ENCODE results near the gene RNF151. TPM values are rescaled to one million over a fixed set of nuclear protein-coding genes. Genes with fewer than 3 reads are reported as not detected.
"Not testable (repeated sequence)": the region's sequence is repeated elsewhere in the genome, so short reads cannot be mapped to it uniquely, and the experiment has no call there.

The RNF151 gene
- polyA plus RNA-seq, 2 of the 4 experiments (the other 2 are of a cell fraction): not detected

GRCh38 chr16:1938316-1938715 is 28.3 kb upstream of the RNF151 start (continued):
- TF ChIP-seq PHF8 (IDR thresholded peaks at IDR 0.05; ENCODE audit: borderline replicate concordance, low read depth) (no peak), NPAS2 (CRISPR knock-in tag; IDR thresholded peaks at IDR 0.05; ENCODE audit: borderline replicate concordance) (no peak), KDM5A (IDR thresholded peaks at IDR 0.05) (no peak), EP300 (IDR thresholded peaks at IDR 0.05) (no peak), JUN (IDR thresholded peaks at IDR 0.05) (no peak), PBX3 (IDR thresholded peaks at IDR 0.05) (no peak)

GRCh38 chr16:1938910-1939309 is 27.7 kb upstream of the RNF151 start:
- 91% methylated on average over 14 of the region's 17 CpGs for WGBS (ENCODE audit: missing lambda C conversion rate)
- CTCF ChIA-PET: interaction anchor here (1.2 to 7.1 kb wide), 4 partner anchors 10 to 97 kb away, joined by 4 to 63 read pairs (median 14); no protein-coding TSS in a partner anchor

GRCh38 chr16:1939833-1940232 is 26.8 kb upstream of the RNF151 start:
- not testable (repeated sequence) for H3K4me3 ChIP-seq; H3K4me2 ChIP-seq; H3K27ac ChIP-seq; DNase-seq (ENCODE audit: low read depth in 1 of 2, low spot score in 1 of 2); H3K9me3 ChIP-seq; FAIRE-seq; ATAC-seq
- peaks cover 29% of the 10 kb centered on the region for H3K4me1 ChIP-seq
- ChIA-PET POLR2A (interaction anchor here (0.6 to 1.8 kb wide), 2 partner anchors 25 to 59 kb away, joined by 3 to 6 read pairs; partner anchors contain the start of gene RPS2), CTCF (interaction anchor here (1.2 to 7.1 kb wide), 5 partner anchors 7 to 98 kb away, joined by 4 to 63 read pairs (median 14); no protein-coding TSS in a partner anchor)
- 92% methylated on average over 8 of the region's 8 CpGs for WGBS (ENCODE audit: missing lambda C conversion rate)

More at GRCh38 chr16:1938910-1939309, 27.7 kb upstream of the RNF151 start:
- FAIRE-seq (no peak), ATAC-seq (no peak), DNase-seq (ENCODE audit: low read depth in 1 of 2, low spot score in 1 of 2) (no peak)
- H3K4me3 ChIP-seq: no peak overlapping the region
- POLR2A ChIA-PET: interaction anchor here (1.4 kb wide), 1 partner anchor 26 kb away, joined by 3 read pairs; the partner anchor contains the start of gene RPS2
- H3K27ac ChIP-seq: no peak overlapping the region
- TF ChIP-seq RFX5 (IDR thresholded peaks at IDR 0.05) (no peak), RNF2 (IDR thresholded peaks at IDR 0.05; ENCODE audit: borderline replicate concordance, low read depth) (no peak), HES2 (IDR thresholded peaks at IDR 0.05) (no peak), MAX (IDR thresholded peaks at IDR 0.05) (no peak), ZNF302 (CRISPR knock-in tag; IDR thresholded peaks at IDR 0.05) (no peak), USF2 (IDR thresholded peaks at IDR 0.05) (no peak), HOXB5 (CRISPR knock-in tag; IDR thresholded peaks at IDR 0.05) (no peak), HEYL (CRISPR knock-in tag; IDR thresholded peaks at IDR 0.05) (no peak), CBX8 (IDR thresholded peaks at IDR 0.05) (no peak), NPAS2 (CRISPR knock-in tag; IDR thresholded peaks at IDR 0.05; ENCODE audit: borderline replicate concordance) (no peak), NR3C1 (IDR thresholded peaks at IDR 0.05) (no peak), HOXA7 (CRISPR knock-in tag; IDR thresholded peaks at IDR 0.05) (no peak), CHD4 (IDR thresholded peaks at IDR 0.05; ENCODE audit: borderline replicate concordance) (no peak), FOXS1 (CRISPR knock-in tag; IDR thresholded peaks at IDR 0.05) (no peak), GATA3 (IDR thresholded peaks at IDR 0.05; ENCODE audit: borderline replicate concordance) (no peak), CTCF (IDR thresholded peaks at IDR 0.05) (no peak), EHMT2 (IDR thresholded peaks at IDR 0.05; ENCODE audit: low read depth) (no peak), RARB (CRISPR knock-in tag; IDR thresholded peaks at IDR 0.05) (no peak)
- no peaks in the 10 kb centered on the region for H3K9me3 ChIP-seq
- H3K4me1 ChIP-seq: peaks cover 30% of the 10 kb centered on the region
- no peak overlapping the region for H3K4me2 ChIP-seq

All from A549 (cell line).